ENCODE data around the gene TPD52L3.

- TF ChIP-seq FOXP2 (optimal IDR thresholded peaks at IDR 0.05; ENCODE audit: control extremely low read depth, extremely low read length, insufficient read depth) (no peak), EZH2 (IDR thresholded peaks at IDR 0.05) (no peak)
These were observed 27.6 kb downstream of the TPD52L3 start for GRCh38 chr9:6355728-6356127.
